GM06990 (cell line): Measurements from ENCODE around the gene CARD19.
A peak's percentile ranks its signal among the peaks of the same experiment; 100 is the strongest.

Experiments used
- DNase-seq: peaks from one replicate; pipeline ENCODE4 v3.0.0-alpha.2; 2011; ENCODE audit not compliant: insufficient read length; ENCODE audit errors: extremely low read depth
- H3K27me3 ChIP-seq: replicated peaks from 2 replicates; pipeline ENCODE4 v1.6.0; 2011; ENCODE audit warnings: low read length; ENCODE audit not compliant: control insufficient read depth, insufficient read depth
- H3K36me3 ChIP-seq: 2 replicates; pipeline ENCODE4 v1.5.1; 2011; ENCODE audit warnings: low read length; ENCODE audit not compliant: control insufficient read depth, insufficient read depth
- H3K4me3 ChIP-seq: replicated peaks from 2 replicates; pipeline ENCODE4 v1.5.1; 2011; ENCODE audit warnings: low read depth, mild to moderate bottlenecking, control low read depth, low read length
- CTCF ChIP-seq: IDR thresholded peaks from 2 replicates; pipeline ENCODE4 v1.5.1; 2011; ENCODE audit warnings: low read length, control low read depth, mild to moderate bottlenecking, inconsistent platforms; ENCODE audit not compliant: insufficient read depth, poor library complexity, severe bottlenecking

The CARD19 gene

GRCh38 chr9:93117924-93118862, 22.2 kb downstream of the CARD19 start:
- Histone ChIP-seq H3K36me3 (peaks cover 1% of the 10 kb centered on the region; the same call in 1 of the 2 replicates), H3K27me3 (no peaks in the 10 kb centered on the region), H3K4me3 (no peak overlapping the region)
- peak; percentile 1 for DNase-seq
- TF ChIP-seq CTCF = no peak

- H3K27me3 ChIP-seq = no peaks in the 10 kb centered on the region
- DNase-seq = peak; percentile 0
Observed at GRCh38 chr9:93118863-93119702, 23.1 kb downstream of the CARD19 start.

DNA sequence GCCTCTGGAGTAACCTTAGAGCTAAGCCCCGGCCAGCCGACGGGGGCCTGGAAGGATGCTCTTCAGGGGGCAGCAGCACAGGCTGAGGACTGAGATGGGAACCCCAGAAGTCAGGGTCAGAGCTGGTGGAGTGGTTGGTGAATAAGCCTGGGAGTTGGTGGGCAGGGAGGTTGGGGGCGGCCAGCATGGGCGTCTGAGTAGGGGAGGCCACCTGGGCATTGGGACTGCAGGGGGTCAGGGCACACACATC, 23.6 kb downstream of the CARD19 start:
- Histone ChIP-seq H3K27me3 (no peaks in the 10 kb centered on the region), H3K4me3 (no peak overlapping the region), H3K36me3 (no peaks in the 10 kb centered on the region; the same call in 1 of the 2 replicates)
- DNase-seq = no peak
- TF ChIP-seq CTCF = no peak

More at GRCh38 chr9:93118863-93119702, 23.1 kb downstream of the CARD19 start:
- no peak overlapping the region for H3K4me3 ChIP-seq
- H3K36me3 ChIP-seq = no peaks in the 10 kb centered on the region; the same call in 1 of the 2 replicates
- peak; percentile 1 for TF ChIP-seq CTCF

- Histone ChIP-seq H3K36me3 (no peaks in the 10 kb centered on the region; the same call in 1 of the 2 replicates), H3K27me3 (no peaks in the 10 kb centered on the region), H3K4me3 (no peak overlapping the region)
- peak; percentile 39 for TF ChIP-seq CTCF
- peak; percentile 63 for DNase-seq
Observed at GRCh38 chr9:93119953-93120845, 24.2 kb downstream of the CARD19 start.

GRCh38 chr9:93120846-93121315, 24.9 kb downstream of the CARD19 start:
- Histone ChIP-seq H3K4me3 (no peak overlapping the region), H3K36me3 (no peaks in the 10 kb centered on the region; the same call in 1 of the 2 replicates), H3K27me3 (no peaks in the 10 kb centered on the region)
- no peak for TF ChIP-seq CTCF
- DNase-seq = no peak
